Lower leg skin (tissue), 3 donors: ENCODE measurements around the gene KRT16.

Source experiments
- POLR2A ChIP-seq, 2 donors: fragments of 450-650 bp; IDR thresholded peaks; one replicate each; pipeline ENCODE4 v1.6.1; 2016 to 2017; ENCODE audit warnings: antibody characterized with exemption in 2 of 2, mild to moderate bottlenecking in 1 of 2, moderate library complexity in 1 of 2
- TF ChIP-seq, protein P1 (sequence below), 3 donors: fragments of 450-650 bp; IDR thresholded peaks; one replicate each; pipeline ENCODE4 v1.5.1; 2016; ENCODE audit warnings: antibody characterized with exemption in 3 of 3, mild to moderate bottlenecking in 3 of 3, moderate library complexity in 2 of 3

DNA sequence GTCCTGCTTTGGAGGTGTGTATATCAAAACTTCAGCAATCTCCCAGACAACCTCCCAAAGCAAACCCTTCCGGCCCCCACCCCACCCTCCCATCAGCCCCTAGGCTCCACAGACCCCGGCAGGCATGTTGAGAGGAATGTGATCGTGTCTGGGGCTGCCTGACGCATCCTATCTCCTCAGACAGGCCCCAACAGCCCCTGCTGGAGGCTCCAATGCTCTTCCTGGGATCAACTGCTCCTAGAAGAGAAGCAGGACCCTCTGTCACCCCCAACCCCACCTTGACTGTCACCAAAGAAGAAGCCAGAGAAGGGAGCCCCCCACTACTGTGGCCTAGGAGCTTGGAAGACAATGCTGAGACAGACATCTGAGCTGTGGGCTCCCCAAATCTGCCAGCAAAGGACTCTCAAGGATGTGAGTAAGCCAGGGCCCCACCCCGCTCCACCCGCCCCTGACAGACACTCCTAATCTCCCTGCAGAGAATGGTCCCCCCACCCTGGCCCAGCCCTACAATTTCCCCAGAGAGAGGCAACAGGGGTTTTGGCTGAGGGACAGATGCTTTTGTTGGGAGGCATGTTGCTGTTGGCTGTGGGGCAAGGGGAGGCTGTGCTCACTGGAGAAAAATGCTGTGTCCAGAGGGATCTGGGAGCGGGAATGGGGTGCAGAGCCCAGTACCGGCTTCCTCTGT, 24.3 kb downstream of the KRT16 start:
- TF ChIP-seq, protein P1, sequence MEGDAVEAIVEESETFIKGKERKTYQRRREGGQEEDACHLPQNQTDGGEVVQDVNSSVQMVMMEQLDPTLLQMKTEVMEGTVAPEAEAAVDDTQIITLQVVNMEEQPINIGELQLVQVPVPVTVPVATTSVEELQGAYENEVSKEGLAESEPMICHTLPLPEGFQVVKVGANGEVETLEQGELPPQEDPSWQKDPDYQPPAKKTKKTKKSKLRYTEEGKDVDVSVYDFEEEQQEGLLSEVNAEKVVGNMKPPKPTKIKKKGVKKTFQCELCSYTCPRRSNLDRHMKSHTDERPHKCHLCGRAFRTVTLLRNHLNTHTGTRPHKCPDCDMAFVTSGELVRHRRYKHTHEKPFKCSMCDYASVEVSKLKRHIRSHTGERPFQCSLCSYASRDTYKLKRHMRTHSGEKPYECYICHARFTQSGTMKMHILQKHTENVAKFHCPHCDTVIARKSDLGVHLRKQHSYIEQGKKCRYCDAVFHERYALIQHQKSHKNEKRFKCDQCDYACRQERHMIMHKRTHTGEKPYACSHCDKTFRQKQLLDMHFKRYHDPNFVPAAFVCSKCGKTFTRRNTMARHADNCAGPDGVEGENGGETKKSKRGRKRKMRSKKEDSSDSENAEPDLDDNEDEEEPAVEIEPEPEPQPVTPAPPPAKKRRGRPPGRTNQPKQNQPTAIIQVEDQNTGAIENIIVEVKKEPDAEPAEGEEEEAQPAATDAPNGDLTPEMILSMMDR (IDR thresholded peaks at IDR 0.05): no peak
- TF ChIP-seq POLR2A (IDR thresholded peaks at IDR 0.05): no peak
